ENCODE measurements around the gene ADCY7.
"Not testable (repeated sequence)": the region's sequence is repeated elsewhere in the genome, so short reads cannot be mapped to it uniquely, and the experiment has no call there.

ADCY7 gene

DNA sequence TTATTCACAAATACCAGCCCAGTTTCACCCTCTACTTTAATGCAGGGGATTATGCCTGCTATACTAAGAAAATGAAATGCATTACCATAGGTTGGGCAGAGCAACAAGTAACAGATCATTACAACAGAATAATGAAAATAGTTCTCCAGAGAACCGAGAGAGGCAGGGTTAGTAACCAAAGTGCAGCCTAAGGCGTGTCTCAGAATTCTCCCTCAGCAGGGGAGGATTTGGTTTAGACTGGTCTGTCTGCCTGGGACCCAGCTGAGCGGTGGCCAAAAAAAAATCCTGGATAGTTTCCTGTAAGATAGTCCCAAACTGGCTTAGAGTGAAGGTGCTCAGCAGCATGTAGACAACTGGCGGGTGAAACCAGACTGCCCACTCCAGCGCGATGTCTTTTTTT lies 30.8 kb upstream of the ADCY7 start:
- no peak overlapping the region for H2BK12ac ChIP-seq (ENCODE audit: low read length in 2 of 2)
- H2BK15ac ChIP-seq (ENCODE audit: low read depth, poor library complexity, severe bottlenecking): no peak overlapping the region
- 77% methylated on average over 6 of the region's 6 CpGs for WGBS
- peaks cover 1% of the 10 kb centered on the region for H3K4me1 ChIP-seq (ENCODE audit: control insufficient read depth, insufficient read depth, low read depth, low read length)
- H2BK5ac ChIP-seq (ENCODE audit: low read depth, low read length, poor library complexity, severe bottlenecking): no peak overlapping the region
- H2BK120ac ChIP-seq (ENCODE audit: low read depth, low read length): no peak overlapping the region
- H3K36me3 ChIP-seq (ENCODE audit: control insufficient read depth in 1 of 2, insufficient read depth in 2 of 2, low read depth in 1 of 2, low read length in 2 of 2): peaks cover 0 to 5% of the 10 kb centered on the region in 2 experiments
- no peak overlapping the region for H3K4me3 ChIP-seq (ENCODE audit: insufficient read depth in 1 of 2, low read depth in 1 of 2, low read length in 2 of 2)
- no peak overlapping the region for H3K4me2 ChIP-seq (ENCODE audit: low read length, poor library complexity, severe bottlenecking)
- H4K91ac ChIP-seq (ENCODE audit: low read length): no peak overlapping the region
- H3K4ac ChIP-seq (ENCODE audit: low read depth in 1 of 2, low read length in 2 of 2): no peak overlapping the region
- H4K8ac ChIP-seq (ENCODE audit: low read length): no peak overlapping the region
- H3K18ac ChIP-seq (ENCODE audit: low read depth in 1 of 2, low read length in 2 of 2): no peak overlapping the region
- H3K9me3 ChIP-seq (ENCODE audit: control insufficient read depth, low read length): no peaks in the 10 kb centered on the region
- no peak overlapping the region for H2AK5ac ChIP-seq (ENCODE audit: low read length, severe bottlenecking)
- peak overlapping the region; percentile 10 for H3K9ac ChIP-seq (ENCODE audit: low read length)
- no peak overlapping the region for H2AFZ ChIP-seq (ENCODE audit: low read depth, low read length)
- H3K27ac ChIP-seq (ENCODE audit: low read length, poor library complexity, severe bottlenecking): no peak overlapping the region
- no peak for DNase-seq
- no peak overlapping the region for H3K23ac ChIP-seq (ENCODE audit: low read length in 2 of 2)
- no peaks in the 10 kb centered on the region for H3K27me3 ChIP-seq (ENCODE audit: control insufficient read depth in 1 of 2, insufficient read depth in 1 of 2, low read length in 2 of 2)
- H3K14ac ChIP-seq (ENCODE audit: low read length in 2 of 2): no peak overlapping the region
- no peaks in the 10 kb centered on the region for H3K79me1 ChIP-seq (replicated peaks; ENCODE audit: low read length, poor library complexity, severe bottlenecking)

- no peak for DNase-seq
- Histone ChIP-seq H3K4ac (ENCODE audit: low read depth in 1 of 2, low read length in 2 of 2) (no peak overlapping the region), H3K4me1 (ENCODE audit: control insufficient read depth, insufficient read depth, low read depth, low read length) (peaks cover 1% of the 10 kb centered on the region), H2BK5ac (ENCODE audit: low read depth, low read length, poor library complexity, severe bottlenecking) (no peak overlapping the region), H3K4me3 (ENCODE audit: insufficient read depth in 1 of 2, low read depth in 1 of 2, low read length in 2 of 2) (no peak overlapping the region), H2BK120ac (ENCODE audit: low read depth, low read length) (no peak overlapping the region), H3K9me3 (ENCODE audit: control insufficient read depth, low read length) (no peaks in the 10 kb centered on the region), H3K23ac (ENCODE audit: low read length in 2 of 2) (no peak overlapping the region), H2BK15ac (ENCODE audit: low read depth, poor library complexity, severe bottlenecking) (no peak overlapping the region), H4K8ac (ENCODE audit: low read length) (no peak overlapping the region), H3K36me3 (ENCODE audit: control insufficient read depth in 1 of 2, insufficient read depth in 2 of 2, low read depth in 1 of 2, low read length in 2 of 2) (no peaks in the 10 kb centered on the region), H3K27ac (ENCODE audit: low read length, poor library complexity, severe bottlenecking) (no peak overlapping the region), H2BK12ac (ENCODE audit: low read length in 2 of 2) (no peak overlapping the region), H3K14ac (ENCODE audit: low read length in 2 of 2) (no peak overlapping the region), H3K27me3 (ENCODE audit: control insufficient read depth in 1 of 2, insufficient read depth in 1 of 2, low read length in 2 of 2) (peaks cover 2 to 4% of the 10 kb centered on the region in 2 experiments), H3K9ac (ENCODE audit: low read length) (no peak overlapping the region), H3K79me1 (replicated peaks; ENCODE audit: low read length, poor library complexity, severe bottlenecking) (no peaks in the 10 kb centered on the region), H2AFZ (ENCODE audit: low read depth, low read length) (no peak overlapping the region), H2AK5ac (ENCODE audit: low read length, severe bottlenecking) (no peak overlapping the region), H3K18ac (ENCODE audit: low read depth in 1 of 2, low read length in 2 of 2) (no peak overlapping the region), H3K4me2 (ENCODE audit: low read length, poor library complexity, severe bottlenecking) (no peak overlapping the region), H4K91ac (ENCODE audit: low read length) (no peak overlapping the region)
- WGBS: 92% methylated on average over 3 of the region's 3 CpGs
Measured at GRCh38 chr16:50238314-50238713, 28.0 kb upstream of the ADCY7 start.

DNA sequence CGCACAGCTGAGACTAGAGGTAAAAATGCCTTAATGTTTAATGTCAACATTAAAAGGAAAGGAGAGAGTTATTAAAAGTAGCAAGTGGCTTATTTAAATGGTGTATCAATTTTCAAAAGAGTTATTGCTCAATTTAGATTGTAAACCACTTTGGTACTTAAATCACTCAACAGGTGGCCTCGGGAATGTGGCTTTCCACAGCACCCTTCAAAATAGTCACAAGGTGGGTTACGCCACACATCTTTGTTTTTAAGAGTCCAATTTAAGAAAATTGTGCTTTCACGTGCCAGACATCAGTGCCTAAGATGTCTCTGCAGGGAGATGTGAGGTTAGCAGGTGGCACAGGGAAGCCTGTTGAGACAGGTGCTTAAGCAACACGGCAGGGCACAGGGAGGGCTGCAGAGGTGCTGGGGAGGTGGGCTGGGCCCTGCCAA lies 27.5 kb upstream of the ADCY7 start:
- H3K4me3 ChIP-seq (ENCODE audit: insufficient read depth in 1 of 2, low read depth in 1 of 2, low read length in 2 of 2): no peak overlapping the region
- 84% methylated on average over 5 of the region's 5 CpGs for WGBS
- H4K91ac ChIP-seq (ENCODE audit: low read length): no peak overlapping the region
- no peak overlapping the region for H3K27ac ChIP-seq (ENCODE audit: low read length, poor library complexity, severe bottlenecking)
- no peak overlapping the region for H3K4me2 ChIP-seq (ENCODE audit: low read length, poor library complexity, severe bottlenecking)
- peaks cover 1% of the 10 kb centered on the region for H3K4me1 ChIP-seq (ENCODE audit: control insufficient read depth, insufficient read depth, low read depth, low read length)
- H3K9me3 ChIP-seq (ENCODE audit: control insufficient read depth, low read length): no peaks in the 10 kb centered on the region
- no peak overlapping the region for H3K9ac ChIP-seq (ENCODE audit: low read length)
- no peak overlapping the region for H2AFZ ChIP-seq (ENCODE audit: low read depth, low read length)
- no peak overlapping the region for H2BK120ac ChIP-seq (ENCODE audit: low read depth, low read length)
- no peak overlapping the region for H4K8ac ChIP-seq (ENCODE audit: low read length)
- H3K4ac ChIP-seq (ENCODE audit: low read depth in 1 of 2, low read length in 2 of 2): no peak overlapping the region
- no peak overlapping the region for H2BK12ac ChIP-seq (ENCODE audit: low read length in 2 of 2)
- H3K14ac ChIP-seq (ENCODE audit: low read length in 2 of 2): no peak overlapping the region
- H2BK15ac ChIP-seq (ENCODE audit: low read depth, poor library complexity, severe bottlenecking): no peak overlapping the region
- no peak for DNase-seq
- no peak overlapping the region for H3K23ac ChIP-seq (ENCODE audit: low read length in 2 of 2)
- peaks cover 2 to 4% of the 10 kb centered on the region in 2 experiments for H3K27me3 ChIP-seq (ENCODE audit: control insufficient read depth in 1 of 2, insufficient read depth in 1 of 2, low read length in 2 of 2)
- H3K36me3 ChIP-seq (ENCODE audit: control insufficient read depth in 1 of 2, insufficient read depth in 2 of 2, low read depth in 1 of 2, low read length in 2 of 2): no peaks in the 10 kb centered on the region
- no peak overlapping the region for H3K18ac ChIP-seq (ENCODE audit: low read depth in 1 of 2, low read length in 2 of 2)
- H3K79me1 ChIP-seq (replicated peaks; ENCODE audit: low read length, poor library complexity, severe bottlenecking): no peaks in the 10 kb centered on the region
- no peak overlapping the region for H2AK5ac ChIP-seq (ENCODE audit: low read length, severe bottlenecking)
- no peak overlapping the region for H2BK5ac ChIP-seq (ENCODE audit: low read depth, low read length, poor library complexity, severe bottlenecking)

DNA sequence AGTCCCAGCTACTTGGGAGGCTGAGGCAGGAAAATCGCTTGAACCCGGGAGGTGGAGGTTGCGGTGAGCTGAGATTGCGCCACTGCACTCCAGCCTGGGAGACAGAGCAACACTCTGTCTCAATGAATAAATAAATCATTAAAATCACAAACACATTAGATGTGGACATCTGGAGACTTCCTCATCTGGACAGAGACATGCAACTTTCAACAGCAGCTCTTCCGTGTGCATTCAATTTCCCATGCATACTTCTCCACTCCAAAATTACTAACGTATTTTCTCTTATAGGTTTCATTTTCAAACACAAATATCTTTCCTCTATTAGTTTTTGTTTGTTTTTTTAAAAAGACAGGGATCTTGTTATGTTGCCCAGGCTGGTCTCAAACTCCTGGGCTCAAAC lies 23.3 kb upstream of the ADCY7 start:
- H4K91ac ChIP-seq (ENCODE audit: low read length); H3K36me3 ChIP-seq (ENCODE audit: control insufficient read depth in 1 of 2, insufficient read depth in 2 of 2, low read depth in 1 of 2, low read length in 2 of 2); H2AK5ac ChIP-seq (ENCODE audit: low read length, severe bottlenecking); H3K4ac ChIP-seq (ENCODE audit: low read depth in 1 of 2, low read length in 2 of 2); H3K27me3 ChIP-seq (ENCODE audit: control insufficient read depth in 1 of 2, insufficient read depth in 1 of 2, low read length in 2 of 2); H3K4me2 ChIP-seq (ENCODE audit: low read length, poor library complexity, severe bottlenecking); H3K27ac ChIP-seq (ENCODE audit: low read length, poor library complexity, severe bottlenecking); H2BK120ac ChIP-seq (ENCODE audit: low read depth, low read length); H3K9me3 ChIP-seq (ENCODE audit: control insufficient read depth, low read length); H2BK5ac ChIP-seq (ENCODE audit: low read depth, low read length, poor library complexity, severe bottlenecking); H3K23ac ChIP-seq (ENCODE audit: low read length in 2 of 2); H3K79me1 ChIP-seq (replicated peaks; ENCODE audit: low read length, poor library complexity, severe bottlenecking); H2BK15ac ChIP-seq (ENCODE audit: low read depth, poor library complexity, severe bottlenecking); H2BK12ac ChIP-seq (ENCODE audit: low read length in 2 of 2); H3K4me3 ChIP-seq (ENCODE audit: insufficient read depth in 1 of 2, low read depth in 1 of 2, low read length in 2 of 2); H3K9ac ChIP-seq (ENCODE audit: low read length); DNase-seq; H4K8ac ChIP-seq (ENCODE audit: low read length); H2AFZ ChIP-seq (ENCODE audit: low read depth, low read length); H3K18ac ChIP-seq (ENCODE audit: low read depth in 1 of 2, low read length in 2 of 2); H3K14ac ChIP-seq (ENCODE audit: low read length in 2 of 2): not testable (repeated sequence)
- WGBS: 94% methylated on average over 5 of the region's 6 CpGs
- peaks cover 19% of the 10 kb centered on the region for H3K4me1 ChIP-seq (ENCODE audit: control insufficient read depth, insufficient read depth, low read depth, low read length)
